Stimulated activated CD8-positive, alpha-beta memory T cell treated with anti-CD3 and anti-CD28 coated beads, Interleukin-4, amount 100 ng/mL, for 1 hour (primary cell): Measurements from ENCODE around the gene TBATA.

ENCODE experiments used
- DNase-seq, 2 donors: peaks; one replicate each; pipeline ENCODE4 v3.0.0-alpha.2; 2020; ENCODE audit warnings: low read depth in 2 of 2, low spot score in 1 of 2

Gene TBATA

DNA sequence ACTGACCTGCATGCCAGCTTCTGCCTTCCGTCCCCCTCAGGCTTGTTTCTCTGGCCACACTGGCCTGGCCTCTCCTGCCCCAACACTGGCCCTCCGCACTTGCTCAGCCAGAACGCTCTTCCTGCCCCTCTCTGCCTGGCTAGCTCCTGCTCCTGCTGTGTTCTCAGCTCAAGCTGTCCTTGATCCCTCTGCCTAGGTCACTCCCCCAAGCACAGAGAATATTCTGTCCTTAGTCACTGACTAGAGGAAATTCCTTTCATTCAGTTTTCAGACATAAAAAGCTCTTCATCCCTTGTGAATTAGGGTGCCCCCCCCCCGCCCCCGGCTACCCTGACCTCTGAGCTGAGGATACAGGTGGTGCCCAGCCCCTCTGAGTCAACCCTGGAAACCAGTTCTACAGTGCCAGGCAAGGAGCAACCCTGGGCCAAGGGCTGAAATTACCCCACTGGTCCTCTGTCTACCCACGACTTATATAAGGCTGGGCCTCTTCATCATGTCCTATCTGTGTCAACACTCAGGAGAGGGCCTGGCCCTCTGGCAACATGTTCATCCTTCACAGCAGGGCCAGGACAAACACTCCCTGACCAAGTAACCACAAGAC lies 23.9 kb upstream of the TBATA start:
- no peak for DNase-seq

DNA sequence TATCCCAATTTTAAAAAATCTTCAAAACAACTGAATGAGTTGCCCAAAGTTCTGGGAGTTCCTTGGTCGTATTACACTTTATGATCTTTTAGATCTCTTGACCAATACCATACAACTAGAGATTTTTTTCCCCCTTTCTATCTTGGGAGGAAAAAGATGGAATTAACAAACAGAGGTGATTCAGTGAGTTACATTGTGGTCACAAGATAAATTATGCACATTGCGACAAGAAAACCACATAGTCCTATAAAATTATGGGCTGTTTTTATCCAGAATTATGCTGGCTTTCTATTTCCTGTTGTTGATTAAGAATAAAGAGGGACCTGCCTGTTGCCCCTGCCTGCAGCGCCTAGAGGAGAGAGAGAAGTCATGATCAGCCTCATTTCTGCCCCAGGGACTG lies 22.4 kb upstream of the TBATA start:
- no peak for DNase-seq

DNA sequence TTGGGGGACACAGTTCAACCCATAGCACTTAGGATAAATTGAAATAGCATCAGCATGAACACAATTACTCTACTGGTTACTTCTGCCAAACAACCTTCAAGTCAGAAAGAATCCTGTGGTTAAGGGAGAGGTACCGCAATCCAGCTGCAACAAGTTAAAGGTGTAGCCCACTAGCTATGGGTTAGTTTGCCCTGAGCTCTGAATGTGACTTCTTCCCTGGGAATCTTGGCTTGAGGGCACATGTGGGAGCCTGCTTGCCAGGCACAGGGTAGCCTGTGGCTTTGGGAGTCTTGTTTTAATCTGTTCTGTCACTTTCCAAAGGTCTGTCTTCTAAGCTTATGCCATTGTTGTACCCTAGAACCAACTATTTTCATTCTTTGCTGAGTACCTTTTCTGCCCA lies 21.7 kb upstream of the TBATA start:
- no peak for DNase-seq

DNA sequence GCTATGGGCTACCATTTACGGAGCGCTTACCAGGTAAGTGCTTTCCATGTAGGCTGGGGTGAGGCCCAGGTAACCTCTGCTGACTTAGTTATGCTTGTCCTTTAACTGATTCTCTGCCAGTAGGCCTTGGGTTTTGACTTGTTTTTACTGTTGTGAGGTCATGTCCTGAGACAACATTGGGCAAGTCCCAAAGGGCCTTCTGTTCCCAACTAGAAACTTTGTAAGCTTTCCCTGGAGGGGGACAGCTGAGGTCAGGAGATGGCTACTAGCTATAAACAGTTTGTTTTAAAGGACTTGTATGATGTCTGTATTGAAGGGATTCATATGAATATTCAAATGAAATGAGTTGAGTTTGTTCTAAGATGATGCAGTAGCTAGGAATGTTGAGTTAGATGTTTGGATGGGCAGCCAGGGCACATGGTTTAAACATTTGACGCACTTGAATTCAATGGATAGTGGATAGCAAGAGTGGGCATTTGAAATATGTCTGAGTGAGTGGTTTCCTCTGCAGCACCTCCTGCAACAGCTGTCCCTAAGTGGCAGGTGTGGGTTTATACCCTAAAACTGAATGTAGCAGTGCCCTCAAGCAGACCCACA lies 20.5 kb upstream of the TBATA start:
- no peak for DNase-seq

DNA sequence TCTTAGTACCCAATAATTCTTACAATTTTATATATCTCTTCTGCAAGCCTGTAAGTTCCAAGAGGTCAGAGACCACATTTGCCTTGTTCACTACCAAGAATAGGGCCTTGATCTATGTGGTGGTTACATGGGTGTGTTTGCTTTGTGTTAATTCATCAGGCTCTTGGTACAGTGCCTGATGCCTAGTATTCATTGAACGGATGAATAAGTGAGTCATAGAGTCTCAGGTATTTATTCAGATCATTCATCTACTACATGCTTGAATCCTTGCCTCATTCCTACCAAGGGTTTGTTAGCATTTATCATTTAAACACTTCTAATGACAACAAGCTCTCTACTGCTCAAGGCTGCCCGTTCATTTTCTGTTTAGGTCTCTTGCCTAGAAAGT lies 19.2 kb upstream of the TBATA start:
- DNase-seq, result no peak

DNA sequence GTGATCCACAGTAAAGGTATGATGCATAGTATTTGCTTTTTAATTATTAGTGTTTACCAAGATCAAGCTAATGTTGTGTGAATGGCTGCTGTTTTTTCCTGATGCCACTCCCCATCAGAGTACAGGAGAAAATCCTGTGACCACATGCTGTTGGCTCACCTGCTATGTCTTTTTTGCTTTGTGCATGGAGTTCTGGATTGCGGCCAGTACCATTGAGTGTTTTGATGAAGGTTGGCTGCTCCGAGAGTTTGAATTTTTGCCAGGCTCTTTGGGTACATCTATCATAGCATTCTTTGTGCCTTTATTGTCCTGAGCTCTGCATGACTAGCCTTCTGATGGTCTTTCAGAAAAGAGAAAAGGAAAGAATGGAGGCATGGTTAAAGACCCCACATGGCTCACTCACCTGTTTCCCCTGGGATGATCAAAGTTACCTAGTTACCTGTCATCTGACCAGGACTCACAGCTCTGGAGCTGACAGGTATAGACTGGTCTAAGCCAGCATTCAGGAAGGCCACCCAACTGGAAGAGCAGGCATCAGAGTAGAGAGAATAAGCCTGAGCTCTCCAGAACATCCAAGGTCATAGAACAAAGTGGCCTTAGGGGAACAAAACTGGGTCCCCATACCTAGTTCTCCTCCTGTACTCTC lies 18.7 kb upstream of the TBATA start:
- DNase-seq, result no peak

DNA sequence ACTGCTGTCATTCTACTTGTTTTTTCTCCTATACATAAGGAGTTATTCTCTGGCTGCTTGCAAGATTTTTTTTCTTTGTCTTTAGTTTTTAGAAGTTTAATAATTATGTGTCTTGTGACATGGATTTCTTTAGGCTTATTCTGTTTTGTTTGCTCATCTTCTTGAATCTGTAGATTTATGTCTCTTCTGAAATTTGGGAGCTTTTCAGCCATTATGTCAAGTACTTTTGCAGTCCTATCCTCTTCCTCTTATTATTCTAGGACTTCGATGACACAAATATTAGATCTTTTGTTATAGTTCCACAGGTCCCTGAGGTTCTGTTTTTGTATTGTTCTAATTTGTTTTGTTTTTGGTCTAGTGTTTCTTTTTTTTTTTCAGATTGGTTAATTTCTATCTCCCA lies 16.7 kb upstream of the TBATA start:
- no peak for DNase-seq

DNA sequence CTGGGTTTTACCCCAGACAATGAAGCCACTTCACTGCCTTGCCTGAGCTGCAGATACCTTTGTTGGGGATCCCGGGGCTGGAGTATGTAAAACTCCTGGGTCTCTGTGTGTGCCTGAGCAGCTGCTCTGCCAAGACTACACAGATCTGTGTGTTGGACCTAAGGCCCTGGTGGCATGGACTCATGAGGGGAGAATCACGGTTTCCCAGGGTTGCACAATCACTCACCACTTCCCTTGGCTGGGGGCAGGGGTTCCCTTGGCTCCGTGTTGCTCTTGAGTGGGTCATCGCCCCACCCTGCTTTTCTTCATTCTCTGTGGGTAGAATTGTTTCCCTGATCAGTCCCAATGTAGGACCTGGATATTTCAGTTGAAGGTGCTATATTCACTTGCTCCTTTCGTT lies 13.9 kb upstream of the TBATA start:
- no peak for DNase-seq

DNA sequence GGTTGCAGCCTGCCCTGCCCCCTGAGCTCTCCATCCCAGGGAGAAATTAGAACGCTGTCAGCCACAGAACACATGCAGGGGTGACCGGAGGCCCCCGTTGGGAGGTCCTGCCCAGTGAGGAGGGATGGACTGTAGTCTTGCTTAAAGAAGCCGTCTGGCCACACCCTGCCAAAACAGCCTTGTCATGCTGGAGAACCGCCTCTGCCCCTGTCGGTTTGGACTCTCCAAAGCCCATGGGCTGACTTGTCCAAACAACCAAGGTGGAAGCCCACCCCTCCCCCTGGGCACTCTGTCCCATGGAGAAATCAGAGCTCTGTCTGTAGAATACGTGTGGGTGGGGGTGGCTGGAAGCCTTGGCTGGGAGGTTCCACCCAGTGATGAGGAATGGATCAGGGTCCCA lies 12.7 kb upstream of the TBATA start:
- DNase-seq, result no peak

DNA sequence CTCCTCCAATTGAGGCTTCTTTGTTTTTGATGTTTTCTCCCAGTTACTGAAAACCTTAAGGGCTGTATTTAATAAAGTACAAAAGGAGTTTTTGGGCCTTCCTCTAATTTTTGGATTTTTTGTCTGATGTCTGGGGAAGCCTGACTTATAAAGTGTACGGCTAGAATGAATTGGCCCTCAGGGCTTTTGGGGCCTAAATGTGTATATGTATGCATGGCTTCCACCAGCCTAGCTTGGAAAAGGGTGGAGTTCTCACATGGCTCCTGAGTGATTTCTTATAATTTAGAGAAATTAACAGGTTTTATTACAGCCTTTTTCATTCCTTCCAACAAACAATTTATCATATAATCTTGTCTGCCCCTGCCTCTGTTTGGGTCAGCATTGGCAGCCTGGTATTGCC lies 10.4 kb upstream of the TBATA start:
- no peak for DNase-seq

DNA sequence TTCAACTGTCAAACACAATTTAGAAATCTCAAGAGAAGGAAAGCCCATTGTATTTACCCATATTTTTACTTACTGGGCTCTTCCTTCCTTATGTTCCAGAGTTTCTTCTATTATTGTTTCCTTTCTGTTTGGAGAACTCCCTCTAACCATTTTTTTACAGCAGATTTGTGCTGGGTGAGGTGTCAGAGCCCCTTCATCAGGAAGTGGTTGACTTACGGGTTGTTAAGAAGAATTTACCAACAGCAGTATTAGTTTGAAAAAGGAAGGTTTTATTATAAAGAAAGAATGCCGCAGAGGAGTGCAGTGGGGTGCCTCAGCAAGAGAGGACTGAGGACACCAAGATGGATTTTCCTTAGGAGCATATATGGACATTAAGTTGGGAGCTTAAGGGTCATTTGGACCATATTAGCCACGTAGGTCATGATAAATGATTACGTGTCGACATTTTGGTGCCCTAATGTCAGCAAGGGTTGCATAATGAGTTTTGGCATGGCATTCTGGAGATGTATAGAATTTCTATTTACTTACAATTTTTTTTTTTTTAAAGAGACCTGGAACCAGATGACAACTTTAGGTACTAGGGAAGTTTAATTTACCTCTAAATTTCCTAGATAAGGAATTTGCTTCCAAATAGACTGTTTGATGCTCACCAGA lies 6.3 kb upstream of the TBATA start:
- no peak for DNase-seq

DNA sequence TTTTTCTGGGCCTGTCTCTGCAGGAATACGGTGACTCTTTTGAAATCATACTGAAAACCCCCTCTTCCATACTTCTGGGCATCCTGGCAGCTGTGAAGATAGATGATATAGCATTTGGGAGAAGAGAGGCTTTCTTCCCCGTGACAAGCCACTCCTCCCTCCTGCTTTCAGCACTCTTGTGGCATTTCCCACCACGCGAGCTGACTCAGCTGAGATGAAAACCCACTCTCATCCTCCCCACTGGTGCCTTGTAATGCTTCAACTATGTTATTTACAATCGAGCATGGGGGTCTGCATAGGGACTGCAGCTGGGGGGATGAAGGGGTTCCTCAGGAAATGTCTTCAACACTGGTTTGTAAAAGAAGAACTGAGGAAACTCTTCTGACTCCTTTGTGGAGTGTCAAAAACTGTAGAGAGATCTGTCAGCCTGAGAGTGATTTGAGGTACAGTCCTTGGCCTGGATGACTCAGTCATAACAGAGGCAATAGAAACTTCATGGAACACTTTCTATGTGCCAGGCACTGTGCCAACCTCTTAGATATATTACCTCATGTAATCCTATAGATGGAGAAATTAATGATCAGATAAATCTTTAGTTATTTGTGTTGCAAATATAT lies 1.7 kb upstream of the TBATA start:
- no peak for DNase-seq

DNA sequence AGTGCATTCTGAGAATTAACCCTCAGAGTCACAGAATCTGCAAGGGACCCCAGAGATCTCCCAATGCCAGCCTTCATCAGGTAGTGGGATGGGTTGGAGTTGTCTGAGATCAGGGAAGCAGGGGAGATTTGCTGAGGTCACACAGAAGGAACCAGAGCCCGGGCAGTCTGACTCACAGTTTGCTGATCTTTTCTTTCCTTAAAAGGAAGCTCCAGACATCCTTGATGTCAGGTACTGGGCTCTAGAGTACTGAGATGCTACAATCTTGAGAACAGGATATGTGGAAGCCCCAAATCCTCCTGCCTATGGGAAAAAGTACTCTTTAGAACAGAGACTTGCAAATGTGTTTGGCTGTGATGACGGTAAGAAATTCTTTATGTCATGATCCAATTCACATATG lies 706 bp downstream of the TBATA start:
- DNase-seq, result no peak

DNA sequence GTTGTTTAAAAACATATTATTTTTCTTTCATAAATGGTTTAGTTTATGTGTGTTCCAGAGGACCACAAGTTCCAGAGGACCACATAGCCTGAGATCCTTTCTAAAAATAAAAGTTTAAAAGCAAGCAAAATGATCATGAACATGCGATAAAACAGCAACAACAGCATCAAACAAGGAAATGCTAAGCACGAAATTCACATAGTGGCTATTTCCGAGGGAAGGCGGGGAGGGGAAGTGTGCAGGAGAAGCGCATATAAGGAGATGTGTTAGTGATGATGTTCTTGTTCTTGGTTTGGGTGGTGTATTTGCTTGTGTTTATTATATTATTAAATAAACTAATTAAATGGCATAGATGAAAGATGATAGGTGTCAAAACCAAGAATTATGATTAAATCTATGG lies 1.2 kb downstream of the TBATA start:
- DNase-seq, result no peak

DNA sequence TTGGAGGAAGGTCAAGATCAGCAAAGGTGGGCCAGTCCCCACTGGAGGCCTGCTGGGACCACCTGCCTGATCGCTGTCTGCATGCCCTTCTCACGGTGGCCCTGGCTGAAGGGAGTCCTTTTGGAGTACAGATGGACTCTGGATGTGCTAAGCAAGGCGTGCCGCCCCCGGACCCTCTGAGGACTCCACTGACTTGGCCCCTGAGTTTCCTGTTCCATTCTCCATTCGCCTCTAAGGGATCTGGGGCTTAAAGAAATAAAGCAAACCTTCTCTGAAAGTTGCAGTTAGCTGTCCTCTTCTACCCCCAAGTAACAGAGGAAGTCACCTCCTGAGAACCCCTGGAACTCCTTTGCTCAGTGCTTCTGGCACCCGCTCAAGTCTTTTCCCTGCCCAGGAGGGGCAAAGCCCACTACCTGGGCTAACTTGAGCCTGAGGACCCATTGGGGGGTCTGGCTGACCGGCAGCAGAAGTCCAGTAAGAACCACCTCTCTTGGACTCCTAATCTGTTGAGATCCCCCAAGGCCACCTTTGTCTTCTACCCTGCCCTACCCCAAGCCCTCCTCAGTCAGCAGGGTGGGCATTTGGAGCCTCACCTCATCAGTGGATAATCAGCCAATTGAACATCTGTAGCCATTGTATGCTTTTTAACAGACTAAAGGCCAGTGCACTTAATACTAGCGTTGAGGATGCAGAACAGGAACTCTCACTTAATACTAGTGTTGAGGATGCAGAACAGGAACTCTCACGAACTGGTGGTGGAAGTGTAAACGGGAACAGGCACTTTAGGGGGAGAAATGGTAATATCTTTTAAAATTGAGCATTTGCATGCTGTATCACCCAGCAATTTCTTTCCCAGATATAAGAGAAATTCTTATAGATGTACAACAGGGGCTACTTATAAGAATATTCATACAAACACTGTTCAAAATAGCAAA lies 2.2 kb downstream of the TBATA start:
- DNase-seq, result no peak

DNA sequence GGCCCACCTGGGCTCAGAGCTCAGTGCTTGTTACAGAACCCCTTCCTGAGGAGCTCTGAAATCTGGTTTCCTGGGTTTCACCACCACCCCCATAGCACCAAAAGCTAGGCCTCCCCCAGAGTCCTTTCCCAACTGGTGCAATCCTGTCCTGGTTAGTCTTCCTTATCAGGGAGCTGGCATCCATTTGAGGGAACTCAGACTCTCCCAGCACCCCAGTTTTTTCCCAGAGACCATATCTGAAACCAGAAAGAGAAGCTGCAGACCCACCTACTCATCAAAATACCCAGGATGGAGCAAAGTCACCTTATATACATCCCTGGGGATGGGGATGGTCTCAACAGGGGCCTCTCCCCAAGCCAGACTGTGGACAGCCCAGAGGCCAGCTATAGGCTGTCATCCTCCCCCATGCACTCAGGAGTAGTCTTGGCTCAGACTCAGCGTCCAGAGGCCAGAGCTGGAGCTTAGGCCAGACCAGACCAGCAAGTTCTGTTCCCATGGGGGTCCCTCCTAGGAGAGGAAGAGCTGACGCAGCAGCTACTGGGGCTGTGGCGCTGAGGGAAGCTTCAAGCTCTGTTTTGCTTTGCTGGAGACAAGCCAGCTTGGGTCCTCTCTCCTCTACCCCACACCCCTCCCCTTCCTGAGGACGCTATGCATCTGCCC lies 3.0 kb downstream of the TBATA start:
- no peak for DNase-seq

DNA sequence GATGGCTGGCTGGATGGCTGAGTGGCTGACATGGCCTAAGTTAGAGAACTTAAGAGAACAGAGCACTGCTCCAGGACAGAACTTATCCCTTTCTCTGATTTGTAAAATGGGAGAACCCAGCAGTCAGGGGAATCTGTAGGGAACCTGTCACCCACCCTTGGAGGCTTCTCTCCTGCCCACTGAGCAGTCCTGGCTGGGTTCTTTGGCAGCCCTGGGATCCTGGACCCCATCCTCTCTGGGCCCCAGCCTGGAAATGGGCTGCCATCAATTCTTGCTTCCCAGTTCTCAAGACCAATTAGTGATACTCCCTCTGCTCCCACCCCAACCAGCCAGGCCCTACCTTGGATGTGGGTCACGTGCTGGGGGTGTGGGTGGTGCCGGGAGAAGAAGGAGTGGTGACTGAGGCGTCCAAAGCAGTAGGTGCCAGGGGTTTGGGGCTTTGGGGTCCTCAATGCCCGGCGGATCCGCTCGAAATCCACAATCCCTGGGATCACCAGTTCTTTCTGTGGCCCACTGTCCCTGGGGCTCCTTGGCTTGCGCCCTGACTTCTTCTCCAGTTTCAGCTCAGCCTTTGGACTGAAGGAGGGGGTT lies 3.6 kb downstream of the TBATA start:
- DNase-seq, result no peak

DNA sequence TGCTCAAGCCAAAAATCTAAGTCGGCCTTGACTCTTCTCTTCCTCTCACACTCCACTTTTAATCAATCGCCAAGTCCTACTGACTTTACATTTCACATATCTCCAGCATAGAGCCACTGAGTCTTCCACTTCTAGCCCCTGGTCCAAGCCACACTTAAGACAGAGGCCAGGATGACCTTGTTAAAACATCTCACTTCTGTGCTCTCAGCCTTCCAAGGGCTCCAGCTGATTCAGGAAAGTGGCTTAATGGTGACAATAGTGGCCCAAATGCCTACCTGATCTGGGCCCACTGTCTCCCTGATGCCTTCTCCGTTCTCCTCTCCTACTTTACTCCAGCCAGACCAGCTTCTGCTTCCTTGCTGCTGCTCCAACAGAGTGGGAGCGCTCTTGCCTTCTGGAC lies 4.4 kb downstream of the TBATA start:
- no peak for DNase-seq

DNA sequence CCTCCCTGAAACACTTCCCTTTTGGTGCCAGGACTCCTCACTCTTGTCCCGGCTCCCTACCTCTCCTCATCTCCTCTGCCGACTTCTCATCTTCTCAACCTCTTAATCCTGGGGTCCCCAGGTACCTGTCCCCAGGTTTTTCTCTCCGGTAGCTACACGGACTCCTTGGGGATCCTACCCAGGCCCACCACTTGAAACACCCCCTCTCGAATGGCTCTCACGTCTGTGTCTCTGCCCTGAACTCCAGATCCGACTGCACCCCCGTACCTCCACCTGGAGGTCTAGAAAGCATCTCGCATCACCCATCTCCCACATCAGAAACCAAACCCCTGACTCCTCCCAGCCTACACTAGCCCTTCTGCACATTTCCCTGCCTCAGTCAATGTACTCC lies 4.8 kb downstream of the TBATA start:
- no peak for DNase-seq
